Activated CD8-positive, alpha-beta T cell treated with anti-CD3 and anti-CD28 coated beads, Interleukin-2, amount 10 ng/mL, durations not matched to agents 7 days and 5 days (primary cell): ENCODE data around the gene IQGAP1. TPM values are rescaled to one million over a fixed set of nuclear protein-coding genes. Genes with fewer than 3 reads are reported as not detected.
"Not testable (repeated sequence)": the region's sequence is repeated elsewhere in the genome, so short reads cannot be mapped to it uniquely, and the experiment has no call there.

Experiments
- ATAC-seq: fragments of 150-1000 bp; cut with Tn5 transposase; one replicate; pipeline ENCODE4 v1.10.0; 2021; ENCODE audit warnings: moderate library complexity
- CTCF ChIA-PET: fragments of 350-600 bp; sonication (Branson Sonifier 250); formaldehyde crosslinking; loops from one replicate; lab custom pipeline; 2021; ENCODE audit warnings: antibody characterized with exemption; lab: Charles Lee
- POLR2A ChIA-PET: fragments of 350-600 bp; sonication (Branson Sonifier 250); formaldehyde crosslinking; loops from one replicate; lab custom pipeline; 2021; ENCODE audit warnings: antibody characterized with exemption; lab: Charles Lee
- DNase-seq: peaks from one replicate; pipeline ENCODE4 v3.0.0-alpha.2; 2020
- H3K27ac Mint-ChIP-seq: one replicate; pipeline ENCODE4 v1.8.0; 2021; ENCODE audit warnings: mild to moderate bottlenecking, mixed read lengths
- H3K27me3 Mint-ChIP-seq: one replicate; pipeline ENCODE4 v1.8.0; 2021; ENCODE audit warnings: low read depth, mixed read lengths
- H3K36me3 Mint-ChIP-seq: one replicate; pipeline ENCODE4 v1.8.0; 2021; ENCODE audit warnings: low read depth, mixed read lengths
- H3K4me1 Mint-ChIP-seq: one replicate; pipeline ENCODE4 v1.8.0; 2021; ENCODE audit warnings: low read depth, mixed read lengths
- H3K4me3 Mint-ChIP-seq: one replicate; pipeline ENCODE4 v1.8.0; 2021; ENCODE audit warnings: mild to moderate bottlenecking, mixed read lengths
- H3K9me3 Mint-ChIP-seq: one replicate; pipeline ENCODE4 v1.8.0; 2022; ENCODE audit warnings: mixed read lengths; ENCODE audit not compliant: insufficient read depth
- total RNA-seq, 2 experiments: library from RNA; stranded (reverse); gene quantifications; one replicate each; pipeline ENCODE4 v1.2.3, GENCODE V29; 2021

IQGAP1 gene
- total RNA-seq, 2 experiments from 2014 or later, result 249 to 257 TPM

- ATAC-seq, result no peak
- ChIA-PET POLR2A (interaction anchor here (1.1 to 2.4 kb wide), 2 partner anchors 20 to 31 kb away, joined by 3 to 18 read pairs; partner anchors contain the start of gene IQGAP1), CTCF (interaction anchor here (1.4 to 1.9 kb wide), 3 partner anchors 11 to 46 kb away, joined by 5 to 7 read pairs (median 7); no protein-coding TSS in a partner anchor)
- no peak for DNase-seq
- Mint-ChIP-seq H3K27me3 (no peaks in the 10 kb centered on the region), H3K4me3 (peak overlapping the region; percentile 53), H3K36me3 (peaks cover 44% of the 10 kb centered on the region), H3K27ac (peak overlapping the region; percentile 86), H3K9me3 (no peaks in the 10 kb centered on the region), H3K4me1 (peaks cover 86% of the 10 kb centered on the region)
Observed at GRCh38 chr15:90408657-90409056, 20.6 kb downstream of the IQGAP1 start.

DNA sequence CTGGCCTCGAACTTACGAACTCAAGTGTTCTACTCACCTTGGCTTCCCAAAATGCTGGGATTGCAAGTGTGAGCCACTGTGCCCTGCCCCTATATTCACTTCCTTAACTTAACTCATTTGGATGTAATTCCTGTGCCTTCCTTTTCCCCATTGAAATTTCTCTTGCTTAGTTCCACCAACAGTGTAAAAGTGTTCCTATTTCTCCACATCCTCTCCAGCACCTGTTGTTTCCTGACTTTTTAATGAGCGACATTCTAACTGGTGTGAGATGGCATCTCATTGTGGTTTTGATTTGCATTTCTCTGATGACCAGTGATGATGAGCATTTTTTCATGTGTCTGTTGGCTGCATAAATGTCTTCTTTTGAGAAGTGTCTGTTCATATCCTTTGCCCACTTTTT is 21.5 kb downstream of the IQGAP1 start:
- Mint-ChIP-seq H3K27ac (peak overlapping the region; percentile 66), H3K36me3 (peaks cover 40% of the 10 kb centered on the region), H3K4me1 (peaks cover 88% of the 10 kb centered on the region)
- DNase-seq, POLR2A ChIA-PET, CTCF ChIA-PET, H3K4me3 Mint-ChIP-seq, H3K27me3 Mint-ChIP-seq, ATAC-seq, H3K9me3 Mint-ChIP-seq: not testable (repeated sequence)

GRCh38 chr15:90410316-90410715 is 22.3 kb downstream of the IQGAP1 start:
- H3K27ac Mint-ChIP-seq, DNase-seq, H3K4me3 Mint-ChIP-seq, POLR2A ChIA-PET, H3K9me3 Mint-ChIP-seq, H3K27me3 Mint-ChIP-seq, ATAC-seq, CTCF ChIA-PET: not testable (repeated sequence)
- H3K4me1 Mint-ChIP-seq, result peaks cover 87% of the 10 kb centered on the region
- peaks cover 39% of the 10 kb centered on the region for H3K36me3 Mint-ChIP-seq

DNA sequence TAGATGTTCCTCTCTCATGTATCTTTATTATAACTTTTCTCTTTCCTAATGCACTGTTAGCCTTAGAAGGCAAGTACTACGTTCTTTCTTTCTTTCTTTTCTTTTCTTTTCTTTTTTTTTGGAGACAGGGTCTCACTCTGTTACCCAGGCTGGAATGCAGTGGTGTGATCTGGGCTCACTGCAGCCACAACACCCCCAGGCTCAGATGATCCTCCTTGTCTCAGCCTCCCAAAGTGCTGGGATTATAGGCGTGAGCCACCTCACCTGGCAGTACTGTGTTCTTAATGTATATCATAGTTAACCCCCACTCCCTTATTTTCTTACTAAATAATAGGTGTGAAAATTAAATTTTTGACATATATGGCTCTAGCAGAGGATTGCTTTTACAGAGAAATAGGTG is 23.1 kb downstream of the IQGAP1 start:
- Mint-ChIP-seq H3K36me3 (peaks cover 47% of the 10 kb centered on the region), H3K27ac (no peak overlapping the region), H3K4me1 (peaks cover 84% of the 10 kb centered on the region), H3K27me3 (no peaks in the 10 kb centered on the region), H3K9me3 (no peaks in the 10 kb centered on the region), H3K4me3 (no peak overlapping the region)
- ATAC-seq (no peak), DNase-seq (no peak)
- ChIA-PET POLR2A (no interaction called here), CTCF (interaction anchor here (1.6 kb wide), 1 partner anchor 49 kb away, joined by 6 read pairs; no protein-coding TSS in a partner anchor)

DNA sequence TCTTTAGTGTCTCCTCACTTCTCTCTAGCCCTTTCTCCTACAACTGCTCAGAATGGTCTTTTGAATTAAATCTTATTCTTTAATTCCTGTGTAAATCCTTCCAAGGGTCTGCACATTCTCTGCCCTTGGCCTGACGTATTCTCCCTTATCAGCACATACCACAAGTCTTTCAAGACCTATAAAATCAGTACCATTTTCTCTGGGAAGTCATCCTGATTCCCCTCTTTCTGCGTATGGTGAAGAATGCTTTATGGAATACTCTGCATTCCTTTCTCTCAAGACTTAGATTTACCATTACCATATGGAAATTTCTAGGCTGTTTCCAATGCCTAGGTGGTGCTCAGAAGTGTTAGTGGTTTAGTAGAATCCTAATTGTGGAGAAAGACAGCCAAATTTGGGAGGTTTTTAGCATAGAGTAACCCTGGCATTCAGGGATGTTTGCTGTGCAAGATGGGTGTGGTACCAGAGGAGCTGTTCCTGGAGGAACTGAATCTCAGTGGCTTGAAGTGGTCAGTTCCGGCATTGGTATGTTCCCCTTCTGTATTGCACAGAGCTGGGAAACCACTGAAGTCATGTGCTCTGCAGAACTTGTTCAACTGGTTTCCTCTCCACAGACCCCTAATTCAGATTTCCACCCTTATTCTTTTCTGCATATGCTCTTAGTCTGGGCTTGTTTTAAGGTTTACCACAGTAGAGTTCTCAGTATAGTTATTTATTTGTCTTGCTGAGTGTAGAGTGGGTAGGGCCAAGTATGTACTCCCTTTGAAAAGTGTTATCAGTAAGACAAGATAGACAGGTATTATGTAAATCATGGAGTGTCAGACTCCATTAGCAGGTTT is 24.5 kb downstream of the IQGAP1 start:
- Mint-ChIP-seq H3K9me3 (peaks cover 2% of the 10 kb centered on the region), H3K36me3 (peaks cover 54% of the 10 kb centered on the region), H3K4me3 (peak overlapping the region; percentile 37), H3K27ac (peak overlapping the region; percentile 74), H3K27me3 (no peaks in the 10 kb centered on the region), H3K4me1 (peaks cover 78% of the 10 kb centered on the region)
- DNase-seq (peak; percentile 54), ATAC-seq (peak; percentile 57)
- POLR2A ChIA-PET, result interaction anchor here (0.8 to 2.3 kb wide), 4 partner anchors 9 to 36 kb away, joined by 3 to 12 read pairs (median 4); partner anchors contain the start of gene IQGAP1
- CTCF ChIA-PET, result interaction anchor here (0.6 to 1.6 kb wide), 11 partner anchors 11 to 520 kb away, joined by 3 to 8 read pairs (median 4); no protein-coding TSS in a partner anchor

GRCh38 chr15:90413411-90414379 is 25.7 kb downstream of the IQGAP1 start:
- H3K27me3 Mint-ChIP-seq, result no peaks in the 10 kb centered on the region
- H3K4me3 Mint-ChIP-seq, result peak overlapping the region; percentile 37
- H3K36me3 Mint-ChIP-seq, result peaks cover 52% of the 10 kb centered on the region
- DNase-seq (no peak), ATAC-seq (no peak)
- H3K4me1 Mint-ChIP-seq, result peaks cover 76% of the 10 kb centered on the region
- POLR2A ChIA-PET, result interaction anchor here (0.6 to 2.3 kb wide), 6 partner anchors 8 to 99 kb away, joined by 3 to 12 read pairs (median 4); partner anchors contain the start of gene IQGAP1
- H3K27ac Mint-ChIP-seq, result peak overlapping the region; percentile 74
- H3K9me3 Mint-ChIP-seq, result peaks cover 5% of the 10 kb centered on the region
- CTCF ChIA-PET, result interaction anchor here (0.6 to 1.6 kb wide), 10 partner anchors 10 to 519 kb away, joined by 3 to 8 read pairs (median 4); no protein-coding TSS in a partner anchor

GRCh38 chr15:90414408-90415028 is 26.5 kb downstream of the IQGAP1 start:
- peaks cover 44% of the 10 kb centered on the region for H3K36me3 Mint-ChIP-seq
- H3K4me1 Mint-ChIP-seq, result peaks cover 78% of the 10 kb centered on the region
- ChIA-PET CTCF (interaction anchor here (0.8 to 1.3 kb wide), 3 partner anchors 11 to 121 kb away, joined by 3 to 7 read pairs (median 4); no protein-coding TSS in a partner anchor), POLR2A (interaction anchor here (2.3 kb wide), 1 partner anchor 26 kb away, joined by 12 read pairs; the partner anchor contains the start of gene IQGAP1)
- DNase-seq, result no peak
- H3K9me3 Mint-ChIP-seq, result peaks cover 5% of the 10 kb centered on the region
- no peak overlapping the region for H3K4me3 Mint-ChIP-seq
- no peak for ATAC-seq
- H3K27me3 Mint-ChIP-seq, result no peaks in the 10 kb centered on the region
- peak overlapping the region; percentile 26 for H3K27ac Mint-ChIP-seq

GRCh38 chr15:90416052-90416451 is 28.0 kb downstream of the IQGAP1 start:
- POLR2A ChIA-PET, H3K27me3 Mint-ChIP-seq, ATAC-seq, H3K4me3 Mint-ChIP-seq, DNase-seq, H3K9me3 Mint-ChIP-seq, CTCF ChIA-PET, H3K27ac Mint-ChIP-seq: not testable (repeated sequence)
- Mint-ChIP-seq H3K36me3 (peaks cover 37% of the 10 kb centered on the region), H3K4me1 (peaks cover 79% of the 10 kb centered on the region)

DNA sequence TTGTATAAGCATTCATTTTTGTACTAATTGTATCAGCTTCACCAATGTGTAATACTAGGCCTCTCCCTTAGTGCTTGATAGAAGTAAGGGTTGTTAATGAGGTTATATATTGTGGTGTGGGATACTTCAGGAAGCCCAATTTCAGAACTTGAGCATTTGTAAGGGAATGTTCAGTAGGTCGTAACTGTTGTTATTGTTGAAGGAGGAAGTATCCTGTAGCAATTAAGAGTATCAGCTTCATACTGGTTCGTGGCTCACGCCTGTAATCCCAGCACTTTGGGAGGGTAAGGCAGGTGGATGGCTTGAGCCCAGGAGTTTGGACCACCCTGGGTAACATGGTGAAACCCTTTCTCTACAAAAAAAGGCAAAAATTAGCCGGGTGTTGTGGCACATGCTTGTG is 30.6 kb downstream of the IQGAP1 start:
- Mint-ChIP-seq H3K9me3 (peaks cover 5% of the 10 kb centered on the region), H3K36me3 (peaks cover 36% of the 10 kb centered on the region), H3K4me3 (no peak overlapping the region), H3K27me3 (no peaks in the 10 kb centered on the region), H3K27ac (peak overlapping the region; percentile 15), H3K4me1 (peaks cover 64% of the 10 kb centered on the region)
- ChIA-PET POLR2A (interaction anchor here (1.8 kb wide), 2 partner anchors 11 to 31 kb away, joined by 4 to 9 read pairs; partner anchors contain the start of gene IQGAP1), CTCF (interaction anchor here (0.6 to 3.8 kb wide), 5 partner anchors 10 to 99 kb away, joined by 3 to 15 read pairs (median 4); no protein-coding TSS in a partner anchor)
- no peak for DNase-seq
- no peak for ATAC-seq

DNA sequence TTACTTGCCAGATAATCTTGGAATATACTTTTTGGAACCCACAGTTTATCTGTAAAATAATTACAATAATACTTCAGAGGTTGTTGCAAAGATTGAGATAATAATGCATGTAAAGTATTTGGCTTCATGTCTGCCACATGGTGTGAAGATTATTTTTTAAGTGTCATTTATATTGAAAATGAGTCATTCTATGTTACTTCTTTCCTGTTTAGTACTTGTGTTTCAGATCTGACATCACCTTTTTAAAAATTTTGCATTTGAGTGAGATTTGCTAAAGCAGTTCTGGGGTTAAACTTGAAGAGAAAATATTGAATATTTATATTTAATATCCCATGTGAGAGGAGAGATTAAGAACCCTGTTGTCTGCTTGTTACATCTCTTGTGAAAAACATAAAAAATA is 31.2 kb downstream of the IQGAP1 start:
- DNase-seq (no peak), ATAC-seq (no peak)
- Mint-ChIP-seq H3K36me3 (peaks cover 36% of the 10 kb centered on the region), H3K4me1 (peaks cover 62% of the 10 kb centered on the region), H3K4me3 (no peak overlapping the region), H3K27ac (no peak overlapping the region), H3K27me3 (no peaks in the 10 kb centered on the region), H3K9me3 (peaks cover 5% of the 10 kb centered on the region)
- POLR2A ChIA-PET, result interaction anchor here (1.4 to 2.1 kb wide), 3 partner anchors 11 to 31 kb away, joined by 3 to 9 read pairs (median 4); partner anchors contain the start of gene IQGAP1
- CTCF ChIA-PET, result interaction anchor here (0.6 to 3.8 kb wide), 5 partner anchors 11 to 118 kb away, joined by 3 to 15 read pairs (median 3); no protein-coding TSS in a partner anchor
